Effector memory CD4-positive, alpha-beta T cell (primary cell): Measurements from ENCODE around the gene ISM2.

ENCODE experiments used
- DNase-seq, 3 donors: peaks; one replicate each; pipeline ENCODE4 v3.0.0-alpha.2; 2020
- H3K27ac ChIP-seq: 2 replicates; pipeline ENCODE4 v1.7.0; 2013; ENCODE audit warnings: mild to moderate bottlenecking, low read length, moderate library complexity; ENCODE audit not compliant: insufficient read depth, poor library complexity, severe bottlenecking
- H3K27me3 ChIP-seq: replicated peaks from 2 replicates; pipeline ENCODE4 v1.7.0; 2013; ENCODE audit warnings: mild to moderate bottlenecking, low read length; ENCODE audit not compliant: insufficient read depth, control insufficient read depth, poor library complexity, severe bottlenecking
- H3K36me3 ChIP-seq: 2 replicates; pipeline ENCODE4 v1.7.0; 2013; ENCODE audit warnings: mild to moderate bottlenecking, low read length, moderate library complexity; ENCODE audit not compliant: control insufficient read depth, insufficient read depth
- H3K4me1 ChIP-seq: 2 replicates; pipeline ENCODE4 v1.7.0; 2013; ENCODE audit warnings: low read length, mild to moderate bottlenecking; ENCODE audit not compliant: control insufficient read depth, insufficient read depth, poor library complexity, severe bottlenecking
- H3K4me3 ChIP-seq: 2 replicates; pipeline ENCODE4 v1.7.0; 2013; ENCODE audit warnings: low read length, low read depth, mild to moderate bottlenecking; ENCODE audit not compliant: insufficient read depth, poor library complexity, severe bottlenecking
- H3K9me3 ChIP-seq: 2 replicates; pipeline ENCODE4 v1.7.0; 2013; ENCODE audit warnings: mild to moderate bottlenecking, low read length, moderate library complexity; ENCODE audit not compliant: control insufficient read depth

The ISM2 gene

DNA sequence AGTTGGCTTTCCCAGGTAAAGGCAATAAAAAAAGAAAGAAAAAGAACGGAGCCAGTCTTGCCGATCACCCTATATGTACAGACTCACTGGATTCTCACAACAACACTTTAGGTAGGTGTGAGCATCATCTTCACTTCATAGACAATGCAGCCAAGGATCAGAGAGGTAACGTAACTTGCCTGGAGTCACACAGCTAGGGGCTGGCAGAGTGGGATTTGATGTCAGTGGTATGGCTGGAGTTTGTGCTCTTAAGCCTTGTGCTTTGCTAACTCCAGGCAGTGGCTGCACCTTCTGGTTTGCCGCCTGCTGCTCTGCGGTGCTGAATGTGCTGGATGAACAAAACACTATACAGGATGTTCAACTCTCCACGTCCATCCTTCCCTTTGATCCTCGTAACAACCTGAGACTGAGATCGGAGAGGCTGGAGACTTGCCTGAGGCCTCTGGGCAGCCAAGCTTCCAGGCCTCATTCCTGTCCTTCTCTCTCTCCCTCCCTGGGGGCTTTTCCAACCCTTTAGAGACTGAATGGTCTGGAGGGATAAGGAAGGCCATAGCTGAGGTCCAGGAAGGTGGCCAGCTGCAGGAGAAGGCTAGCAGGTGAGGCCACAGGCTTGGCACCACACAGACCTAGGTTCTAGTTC lies 8.1 kb downstream of the ISM2 start:
- H3K36me3 ChIP-seq = no peaks in the 10 kb centered on the region
- DNase-seq = no peak
- H3K27ac ChIP-seq = no peak overlapping the region
- H3K9me3 ChIP-seq = no peaks in the 10 kb centered on the region
- H3K4me1 ChIP-seq = no peaks in the 10 kb centered on the region
- no peaks in the 10 kb centered on the region for H3K27me3 ChIP-seq
- no peak overlapping the region for H3K4me3 ChIP-seq

DNA sequence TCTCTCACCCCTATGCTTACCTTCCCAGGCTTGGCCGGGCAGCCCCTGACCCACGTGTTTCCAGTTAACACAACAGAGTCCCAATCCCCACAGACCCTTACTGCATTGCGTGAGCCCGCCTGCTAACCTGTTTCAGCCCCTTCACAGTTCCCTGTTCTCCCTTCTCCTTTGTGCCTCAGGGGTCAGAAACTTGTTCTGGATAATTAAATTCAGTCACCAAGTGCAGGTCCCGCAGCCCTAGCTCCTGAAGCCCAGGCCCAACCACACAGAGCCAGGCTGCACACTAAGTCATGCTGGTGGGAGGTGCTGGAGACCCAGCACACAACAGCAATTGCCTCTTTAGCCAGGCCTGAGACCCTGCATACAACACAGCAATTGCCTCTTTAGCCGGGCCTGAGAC lies 9.6 kb downstream of the ISM2 start:
- no peaks in the 10 kb centered on the region for H3K36me3 ChIP-seq
- no peaks in the 10 kb centered on the region for H3K27me3 ChIP-seq
- H3K9me3 ChIP-seq = no peaks in the 10 kb centered on the region
- DNase-seq = no peak
- H3K27ac ChIP-seq = no peak overlapping the region
- no peak overlapping the region for H3K4me3 ChIP-seq
- no peaks in the 10 kb centered on the region for H3K4me1 ChIP-seq

DNA sequence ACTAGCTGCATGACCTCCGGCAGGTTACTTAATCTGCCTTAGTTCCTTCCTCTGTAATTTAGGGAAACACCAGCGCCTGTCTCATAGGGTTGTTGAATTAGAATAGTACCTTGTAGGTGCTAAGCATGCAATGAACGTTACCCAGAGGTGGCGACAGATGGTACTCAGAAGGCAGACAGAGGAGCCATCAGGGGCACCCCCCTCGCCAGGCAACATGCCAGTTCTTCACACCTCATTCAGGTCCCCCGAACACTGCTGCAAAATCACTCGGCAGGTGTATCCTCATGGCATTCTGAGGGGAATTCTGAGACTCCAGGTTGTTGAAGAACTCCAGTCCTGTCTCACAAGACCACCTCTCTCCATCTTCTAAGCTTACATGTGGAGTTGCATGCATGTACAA lies 10.1 kb downstream of the ISM2 start:
- Histone ChIP-seq H3K4me3 (no peak overlapping the region), H3K9me3 (no peaks in the 10 kb centered on the region), H3K36me3 (no peaks in the 10 kb centered on the region), H3K27me3 (no peaks in the 10 kb centered on the region), H3K4me1 (no peaks in the 10 kb centered on the region), H3K27ac (no peak overlapping the region)
- no peak for DNase-seq

DNA sequence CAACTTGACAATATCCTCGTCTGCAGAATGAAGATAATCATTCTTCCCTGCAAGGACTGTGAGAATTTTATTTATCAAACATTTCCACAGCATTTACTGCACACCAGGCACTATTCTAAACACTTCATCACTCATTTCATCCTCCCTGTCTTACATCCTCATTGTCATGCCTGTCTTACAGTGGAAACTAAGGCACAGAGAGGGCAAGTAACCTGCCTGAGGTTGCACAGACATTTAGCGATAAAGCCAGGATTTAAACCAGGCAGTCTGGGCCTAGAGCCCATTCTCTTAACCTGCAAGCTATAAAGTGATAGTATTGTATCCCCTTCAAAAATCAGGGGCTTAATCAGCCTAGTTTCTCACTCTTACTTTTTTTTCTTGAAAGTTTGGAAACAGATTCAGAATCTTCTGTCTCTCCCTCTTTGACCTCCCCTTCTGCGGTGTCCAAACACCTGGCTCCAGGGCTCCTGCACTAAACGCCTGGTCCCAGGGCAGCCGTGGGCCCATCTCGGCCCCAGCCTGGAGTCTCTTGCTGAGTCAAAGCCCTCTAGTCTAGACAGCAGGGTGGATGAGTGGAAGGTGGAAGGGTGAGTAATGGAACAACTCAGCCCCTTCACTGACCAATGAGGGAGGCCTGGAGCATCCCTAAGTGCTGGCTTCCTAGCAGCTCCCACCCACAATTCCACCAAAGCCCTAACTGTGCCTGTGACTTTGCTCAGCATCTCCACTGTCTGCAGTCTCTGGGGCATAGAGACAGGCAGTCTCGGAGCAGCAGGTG lies 12.5 kb downstream of the ISM2 start:
- H3K27ac ChIP-seq = no peak overlapping the region
- H3K4me3 ChIP-seq = no peak overlapping the region
- H3K4me1 ChIP-seq = no peaks in the 10 kb centered on the region
- H3K36me3 ChIP-seq = no peaks in the 10 kb centered on the region
- no peak for DNase-seq
- H3K9me3 ChIP-seq = no peaks in the 10 kb centered on the region
- H3K27me3 ChIP-seq = no peaks in the 10 kb centered on the region

DNA sequence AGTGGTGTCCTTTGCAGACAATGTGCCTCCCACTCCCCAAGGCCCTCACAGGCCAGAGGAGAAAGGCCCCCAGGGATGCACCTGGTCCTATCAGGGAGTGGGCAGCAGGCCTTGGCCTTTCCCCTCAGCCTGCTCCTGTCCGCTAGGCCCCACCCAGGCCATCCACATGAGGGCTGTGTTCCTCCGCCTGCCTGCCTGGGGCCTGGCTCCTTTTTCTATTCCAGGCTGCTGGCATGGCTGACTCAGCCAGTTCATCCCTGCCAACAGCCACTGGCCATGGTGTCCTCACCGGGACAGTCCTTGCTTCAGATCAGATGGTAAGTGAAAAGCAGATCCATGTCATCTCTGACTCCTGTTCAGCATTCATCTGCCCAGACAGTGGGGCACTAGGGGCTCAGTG lies 13.4 kb downstream of the ISM2 start:
- H3K27ac ChIP-seq = no peak overlapping the region
- H3K36me3 ChIP-seq = no peaks in the 10 kb centered on the region
- H3K9me3 ChIP-seq = no peaks in the 10 kb centered on the region
- H3K27me3 ChIP-seq = no peaks in the 10 kb centered on the region
- no peak overlapping the region for H3K4me3 ChIP-seq
- DNase-seq = no peak
- no peaks in the 10 kb centered on the region for H3K4me1 ChIP-seq

DNA sequence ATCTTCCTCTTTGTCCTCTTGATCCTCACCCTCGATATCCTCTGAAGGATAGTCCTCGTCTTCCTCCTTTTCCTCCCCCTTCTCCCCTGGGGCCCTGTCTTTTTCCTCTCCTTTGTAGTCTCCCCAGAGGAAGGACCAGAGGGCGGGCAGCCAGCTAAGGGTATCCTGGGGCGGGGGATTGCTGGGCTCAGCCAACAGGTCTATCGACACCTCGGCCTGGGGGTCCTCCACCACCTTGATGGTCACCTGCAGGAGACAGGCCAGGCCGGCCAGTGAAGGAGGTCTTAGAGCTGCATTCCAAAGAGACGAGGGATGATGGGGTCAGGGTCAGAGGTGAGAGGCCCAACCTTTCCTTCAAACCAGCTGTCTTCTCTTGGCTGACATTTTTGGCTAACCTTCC lies 16.2 kb downstream of the ISM2 start:
- no peaks in the 10 kb centered on the region for H3K27me3 ChIP-seq
- DNase-seq = no peak
- H3K27ac ChIP-seq = no peak overlapping the region
- no peaks in the 10 kb centered on the region for H3K36me3 ChIP-seq
- H3K4me3 ChIP-seq = no peak overlapping the region
- H3K9me3 ChIP-seq = no peaks in the 10 kb centered on the region
- H3K4me1 ChIP-seq = no peaks in the 10 kb centered on the region

DNA sequence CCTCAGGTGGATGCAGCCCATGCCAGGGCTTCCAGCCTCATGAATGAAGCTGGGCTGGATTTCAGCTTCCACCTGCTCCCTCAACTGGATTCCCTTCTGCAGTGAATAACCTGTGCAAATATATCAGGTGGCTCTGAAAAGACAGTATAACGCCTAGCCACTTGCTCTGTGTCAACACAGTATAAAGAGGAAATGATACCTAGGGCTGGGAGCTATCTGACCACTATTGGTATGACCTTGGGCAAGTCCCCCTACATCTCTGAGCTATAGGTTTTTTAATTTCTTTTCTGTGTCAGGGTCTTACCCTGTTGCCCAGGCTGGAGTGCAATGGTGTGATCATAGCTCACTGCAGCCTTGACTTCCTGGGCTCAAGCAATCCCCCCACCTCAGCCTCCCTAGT lies 19.8 kb downstream of the ISM2 start:
- H3K27me3 ChIP-seq = no peaks in the 10 kb centered on the region
- no peaks in the 10 kb centered on the region for H3K4me1 ChIP-seq
- H3K27ac ChIP-seq = no peak overlapping the region
- DNase-seq = no peak
- no peaks in the 10 kb centered on the region for H3K9me3 ChIP-seq
- H3K4me3 ChIP-seq = no peak overlapping the region
- H3K36me3 ChIP-seq = no peaks in the 10 kb centered on the region

DNA sequence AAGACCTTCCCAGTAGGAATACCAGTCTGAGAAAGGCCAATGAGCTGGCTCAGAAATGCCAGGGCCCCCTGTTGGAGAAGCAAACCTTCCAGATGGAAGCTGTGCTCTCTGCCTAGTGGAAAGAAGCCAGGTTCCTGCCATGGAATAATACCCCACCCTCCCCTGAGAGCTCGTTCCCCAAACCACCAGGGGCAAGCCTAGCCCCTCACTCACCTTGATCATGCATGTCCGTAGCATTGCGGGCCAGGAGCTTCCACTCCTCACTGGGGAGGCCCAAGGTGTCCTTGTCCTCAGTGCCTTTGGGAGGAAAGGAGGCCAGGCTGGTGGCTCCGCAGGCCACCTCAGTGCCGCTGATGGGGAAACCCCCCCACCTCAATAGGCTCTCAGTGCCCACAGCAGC lies 20.6 kb downstream of the ISM2 start:
- Histone ChIP-seq H3K27ac (no peak overlapping the region), H3K4me3 (no peak overlapping the region), H3K4me1 (no peaks in the 10 kb centered on the region), H3K36me3 (no peaks in the 10 kb centered on the region), H3K9me3 (no peaks in the 10 kb centered on the region), H3K27me3 (no peaks in the 10 kb centered on the region)
- DNase-seq = no peak

DNA sequence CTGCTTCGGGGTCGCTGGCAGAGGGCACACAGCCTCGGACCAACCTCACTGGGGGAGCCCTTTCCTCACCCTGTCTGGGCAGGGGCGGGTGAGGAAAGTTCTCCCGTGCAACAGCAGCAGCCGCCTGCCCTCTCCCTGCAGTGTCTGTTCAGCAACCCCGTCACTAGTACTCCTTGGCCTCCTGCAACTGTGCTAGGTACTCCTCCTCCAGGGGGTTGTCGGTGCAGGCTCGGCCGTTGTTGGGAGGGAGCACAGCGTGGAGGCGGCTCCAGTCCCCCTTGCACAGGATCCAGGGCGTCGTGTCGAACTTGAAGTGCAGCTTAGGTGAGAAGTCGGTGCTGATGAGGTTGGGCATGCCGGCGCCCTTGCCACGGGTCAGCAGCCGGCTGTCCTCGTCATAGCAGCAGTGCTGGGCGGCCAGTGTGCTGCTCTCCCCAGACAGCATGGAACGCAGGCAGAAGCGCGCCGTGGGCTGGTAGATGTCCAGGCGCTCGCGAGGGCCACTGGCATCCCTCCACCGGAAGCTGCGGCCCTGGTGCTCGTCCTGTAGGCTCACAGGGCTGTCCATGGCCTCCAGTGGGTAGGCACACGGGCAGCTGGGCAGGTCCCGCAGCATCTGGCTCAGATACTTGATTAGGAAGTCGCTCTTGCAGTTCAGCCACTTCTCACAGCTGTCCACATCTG lies 23.0 kb downstream of the ISM2 start:
- no peak for DNase-seq
- Histone ChIP-seq H3K4me3 (no peak overlapping the region), H3K36me3 (no peaks in the 10 kb centered on the region), H3K9me3 (no peaks in the 10 kb centered on the region), H3K4me1 (no peaks in the 10 kb centered on the region), H3K27ac (no peak overlapping the region), H3K27me3 (no peaks in the 10 kb centered on the region)

DNA sequence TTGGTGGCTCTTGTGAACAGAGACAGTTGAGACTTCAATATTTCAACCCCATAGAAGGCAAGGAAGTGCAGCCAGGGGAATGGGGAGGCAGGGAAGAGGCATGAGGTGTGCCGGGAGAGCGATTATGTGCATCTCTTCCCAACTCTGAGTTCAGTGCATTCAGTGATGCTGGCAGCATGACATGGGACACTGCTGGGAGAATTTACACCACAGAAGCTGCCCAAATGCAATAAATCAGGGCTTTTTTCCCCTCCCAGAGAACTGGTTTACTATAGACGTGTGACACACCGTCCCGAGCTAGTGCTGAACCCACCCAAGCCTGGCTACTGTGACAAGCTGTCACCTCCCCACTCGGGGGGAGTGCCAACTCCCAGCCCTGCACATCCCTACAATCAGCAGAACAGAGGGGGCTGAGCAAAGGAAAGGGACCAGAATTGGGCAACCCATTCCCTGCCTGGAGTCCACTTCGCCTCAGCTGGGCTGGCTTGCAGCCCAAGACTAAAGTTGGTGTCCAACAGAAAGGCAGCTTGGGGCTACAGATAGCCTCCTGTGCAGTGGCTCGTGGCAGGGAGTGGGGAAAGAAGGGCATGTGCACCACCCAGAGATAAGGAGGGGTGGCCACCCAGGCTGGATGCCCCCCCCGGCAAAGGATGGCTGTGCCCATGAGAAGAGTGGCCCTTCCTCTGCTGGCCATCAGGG lies 24.0 kb downstream of the ISM2 start:
- no peak for DNase-seq
- Histone ChIP-seq H3K27me3 (no peaks in the 10 kb centered on the region), H3K36me3 (peaks cover under 1% of the 10 kb centered on the region), H3K9me3 (no peaks in the 10 kb centered on the region), H3K4me1 (no peaks in the 10 kb centered on the region), H3K27ac (no peak overlapping the region), H3K4me3 (no peak overlapping the region)
